ENCODE results near the gene GRIA3.

The GRIA3 gene

GRCh38 chrX:123184219-123184865 is at the start of gene GRIA3:
TSS of gene GRIA3 (plus strand) at chrX:123184278. CDS start at chrX:123184536, 258 bp downstream.
- DNase-seq = no peak

- DNase-seq = no peak
Measured at GRCh38 chrX:123138473-123138872, 45.6 kb upstream of the GRIA3 start.

GRCh38 chrX:123140454-123140853 is 43.6 kb upstream of the GRIA3 start:
- no peak for DNase-seq

GRCh38 chrX:123140904-123141303 is 43.2 kb upstream of the GRIA3 start:
- DNase-seq = no peak

GRCh38 chrX:123153846-123154335 is 30.2 kb upstream of the GRIA3 start:
- no peak for DNase-seq

- no peak for DNase-seq
Measured at GRCh38 chrX:123155327-123155726, 28.8 kb upstream of the GRIA3 start.

- DNase-seq = no peak
Measured at GRCh38 chrX:123157586-123157985, 26.5 kb upstream of the GRIA3 start.

GRCh38 chrX:123159403-123159802 is 24.7 kb upstream of the GRIA3 start:
- DNase-seq = no peak

GRCh38 chrX:123167621-123168020 is 16.5 kb upstream of the GRIA3 start:
- DNase-seq = no peak

GRCh38 chrX:123169247-123169901 is 14.7 kb upstream of the GRIA3 start:
- DNase-seq = no peak

GRCh38 chrX:123170546-123170945 is 13.5 kb upstream of the GRIA3 start:
- DNase-seq = no peak

- DNase-seq = no peak
Measured at GRCh38 chrX:123171781-123172180, 12.3 kb upstream of the GRIA3 start.

- no peak for DNase-seq
Measured at GRCh38 chrX:123172869-123173268, 11.2 kb upstream of the GRIA3 start.

- DNase-seq = no peak
Measured at GRCh38 chrX:123173833-123174232, 10.2 kb upstream of the GRIA3 start.

- DNase-seq = no peak
Measured at GRCh38 chrX:123175366-123176122, 8.5 kb upstream of the GRIA3 start.

- DNase-seq = no peak
Measured at GRCh38 chrX:123181233-123181914, 2.7 kb upstream of the GRIA3 start.

- no peak for DNase-seq
Measured at GRCh38 chrX:123184866-123185276, 793 bp downstream of the GRIA3 start.

GRCh38 chrX:123185721-123186120 is 1.6 kb downstream of the GRIA3 start:
- no peak for DNase-seq

- DNase-seq = no peak
Measured at GRCh38 chrX:123186801-123187200, 2.7 kb downstream of the GRIA3 start.

GRCh38 chrX:123188081-123188480 is 4.0 kb downstream of the GRIA3 start:
- no peak for DNase-seq

GRCh38 chrX:123189338-123189737 is 5.3 kb downstream of the GRIA3 start:
- DNase-seq = no peak

- no peak for DNase-seq
Measured at GRCh38 chrX:123190096-123190495, 6.0 kb downstream of the GRIA3 start.

- DNase-seq = no peak
Measured at GRCh38 chrX:123193101-123193500, 9.0 kb downstream of the GRIA3 start.

Measured in activated effector memory CD4-positive, alpha-beta T cell treated with anti-CD3 and anti-CD28 coated beads, Interleukin-2, amount 50 U/mL, for 16 hours (primary cell).